Activated CD4-positive, alpha-beta memory T cell treated with anti-CD3 and anti-CD28 coated beads, Interleukin-2, amount 10 ng/mL, durations not matched to agents 7 days and 5 days (primary cell): Measurements from ENCODE around the gene RHOBTB3. TPM values are rescaled to one million over a fixed set of nuclear protein-coding genes. Genes with fewer than 3 reads are reported as not detected.
A peak's percentile ranks its signal among the peaks of the same experiment; 100 is the strongest.
"Not testable (repeated sequence)": the region's sequence is repeated elsewhere in the genome, so short reads cannot be mapped to it uniquely, and the experiment has no call there.

Experiments used
- CTCF ChIA-PET: fragments of 350-600 bp; sonication (Branson Sonifier 250); formaldehyde crosslinking; loops from one replicate; lab custom pipeline; 2021; ENCODE audit warnings: antibody characterized with exemption, inconsistent platforms; lab: Charles Lee
- POLR2A ChIA-PET: fragments of 350-600 bp; sonication (Branson Sonifier 250); formaldehyde crosslinking; loops from one replicate; lab custom pipeline; 2021; ENCODE audit warnings: antibody characterized with exemption; lab: Charles Lee
- DNase-seq: peaks from one replicate; pipeline ENCODE4 v3.0.0-alpha.2; 2020
- H3K27ac Mint-ChIP-seq: one replicate; pipeline ENCODE4 v1.8.0; 2021; ENCODE audit warnings: mild to moderate bottlenecking, mixed read lengths
- H3K27me3 Mint-ChIP-seq: one replicate; pipeline ENCODE4 v1.8.0; 2021; ENCODE audit warnings: mixed read lengths
- H3K36me3 Mint-ChIP-seq: one replicate; pipeline ENCODE4 v1.8.0; 2021; ENCODE audit warnings: low read depth, mixed read lengths
- H3K4me1 Mint-ChIP-seq: one replicate; pipeline ENCODE4 v1.8.0; 2021; ENCODE audit warnings: mixed read lengths
- H3K4me3 Mint-ChIP-seq: one replicate; pipeline ENCODE4 v1.8.0; 2021; ENCODE audit warnings: mild to moderate bottlenecking, mixed read lengths
- H3K9me3 Mint-ChIP-seq: one replicate; pipeline ENCODE4 v1.8.0; 2021; ENCODE audit warnings: mixed read lengths
- total RNA-seq, 2 experiments: library from RNA; stranded (reverse); gene quantifications; one replicate each; pipeline ENCODE4 v1.2.3, GENCODE V29; 2021

The RHOBTB3 gene
- total RNA-seq, 2 experiments from 2014 or later = 0.15 TPM; not detected in 1

- H3K4me1 Mint-ChIP-seq, CTCF ChIA-PET, H3K9me3 Mint-ChIP-seq, POLR2A ChIA-PET, H3K36me3 Mint-ChIP-seq, DNase-seq, H3K4me3 Mint-ChIP-seq, H3K27ac Mint-ChIP-seq: not testable (repeated sequence)
- H3K27me3 Mint-ChIP-seq = peaks cover 16% of the 10 kb centered on the region
These were observed 23.5 kb upstream of the RHOBTB3 start for GRCh38 chr5:95707534-95708188.

- Mint-ChIP-seq H3K9me3 (no peaks in the 10 kb centered on the region), H3K4me1 (peaks cover 6% of the 10 kb centered on the region), H3K4me3 (no peak overlapping the region), H3K27ac (no peak overlapping the region), H3K27me3 (peaks cover 14% of the 10 kb centered on the region), H3K36me3 (no peaks in the 10 kb centered on the region)
- DNase-seq = no peak
- POLR2A ChIA-PET = no interaction called here
- CTCF ChIA-PET = no interaction called here
These were observed 22.3 kb upstream of the RHOBTB3 start for GRCh38 chr5:95708876-95709275.

DNA sequence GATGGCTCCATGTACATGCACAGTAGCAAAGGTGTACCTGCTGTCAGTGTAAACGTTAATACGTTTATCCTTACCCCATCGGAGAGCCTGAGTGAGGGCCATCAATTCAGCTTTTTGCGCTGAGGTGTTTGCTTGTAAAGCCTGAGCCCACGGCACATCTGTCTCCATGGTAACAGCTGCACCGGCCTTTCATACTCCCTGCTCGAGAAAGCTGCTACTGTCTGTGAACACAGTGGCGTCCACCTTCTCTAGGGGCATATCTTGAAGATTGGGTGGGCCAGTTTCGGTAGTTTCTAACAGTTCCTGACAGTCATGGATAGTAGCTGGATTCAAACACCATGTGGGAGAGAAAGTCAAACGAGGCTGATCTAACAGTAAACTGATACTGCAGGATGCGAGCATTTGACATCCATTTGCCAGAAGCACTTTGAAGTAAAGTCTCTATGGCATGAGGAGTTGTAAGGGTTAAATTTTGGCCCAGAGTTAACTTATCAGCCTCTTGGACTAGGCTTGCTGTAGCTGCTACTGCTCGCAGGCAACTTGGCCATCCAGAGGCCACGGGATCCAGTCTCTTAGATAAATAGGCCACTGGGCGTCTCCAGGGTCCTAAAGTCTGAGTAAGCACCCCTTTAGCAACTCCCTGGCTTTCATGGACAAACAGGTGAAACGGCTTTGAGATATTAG, 21.0 kb upstream of the RHOBTB3 start:
- no peak for DNase-seq
- ChIA-PET CTCF (no interaction called here), POLR2A (no interaction called here)
- peaks cover 18% of the 10 kb centered on the region for H3K27me3 Mint-ChIP-seq
- H3K9me3 Mint-ChIP-seq = no peaks in the 10 kb centered on the region
- peaks cover 10% of the 10 kb centered on the region for H3K4me1 Mint-ChIP-seq
- no peaks in the 10 kb centered on the region for H3K36me3 Mint-ChIP-seq
- no peak overlapping the region for H3K27ac Mint-ChIP-seq
- no peak overlapping the region for H3K4me3 Mint-ChIP-seq

DNA sequence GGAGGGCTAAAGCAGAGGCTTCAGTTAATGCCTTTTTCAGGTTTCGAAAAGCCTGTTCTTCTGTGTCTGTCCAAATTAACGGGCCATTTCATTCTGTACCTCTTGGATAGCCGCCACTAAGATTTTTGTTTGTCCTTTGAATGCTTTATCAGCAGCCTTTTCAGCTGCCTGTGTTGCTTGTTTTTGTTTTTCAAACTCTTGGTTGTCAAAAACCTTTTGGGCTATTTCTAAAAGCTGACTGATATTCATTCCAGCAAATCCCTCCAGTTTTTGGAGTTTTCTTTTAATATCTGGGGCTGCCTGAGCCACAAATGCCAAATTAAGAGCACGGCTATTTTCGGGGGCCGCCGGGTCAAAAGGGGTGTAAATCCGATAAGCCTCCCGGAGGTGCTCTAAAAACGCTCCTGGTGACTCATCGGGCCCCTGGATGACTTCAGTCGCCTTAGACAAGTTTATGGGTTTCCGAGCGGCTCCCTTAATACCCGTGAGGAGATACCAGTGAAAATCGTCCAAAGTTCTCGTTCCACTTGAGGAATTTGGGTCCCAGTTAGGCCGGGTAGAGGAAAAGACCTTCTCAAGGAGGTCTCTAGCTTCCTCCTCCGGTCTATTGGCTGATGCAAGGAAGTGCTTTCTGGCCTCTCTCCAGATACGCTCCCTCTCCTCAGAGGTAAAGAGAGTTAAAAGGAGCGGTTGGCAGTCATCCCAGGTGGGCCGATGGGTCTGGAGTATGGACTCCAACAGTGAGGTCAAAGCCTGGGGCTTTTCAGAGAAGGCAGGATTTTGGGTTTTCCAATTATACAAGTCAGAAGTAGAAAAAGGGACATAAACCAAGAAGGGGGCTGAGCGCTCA, 20.3 kb upstream of the RHOBTB3 start:
- DNase-seq, CTCF ChIA-PET, H3K4me3 Mint-ChIP-seq, H3K9me3 Mint-ChIP-seq, H3K27ac Mint-ChIP-seq, POLR2A ChIA-PET, H3K36me3 Mint-ChIP-seq: not testable (repeated sequence)
- peaks cover 16% of the 10 kb centered on the region for H3K4me1 Mint-ChIP-seq
- peaks cover 19% of the 10 kb centered on the region for H3K27me3 Mint-ChIP-seq

GRCh38 chr5:95711501-95712346, 19.4 kb upstream of the RHOBTB3 start:
- Mint-ChIP-seq H3K36me3 (peaks cover 2% of the 10 kb centered on the region), H3K27me3 (peaks cover 24% of the 10 kb centered on the region), H3K9me3 (no peaks in the 10 kb centered on the region), H3K4me1 (peaks cover 22% of the 10 kb centered on the region), H3K4me3 (no peak overlapping the region), H3K27ac (no peak overlapping the region)
- ChIA-PET POLR2A (no interaction called here), CTCF (no interaction called here)
- no peak for DNase-seq

DNA sequence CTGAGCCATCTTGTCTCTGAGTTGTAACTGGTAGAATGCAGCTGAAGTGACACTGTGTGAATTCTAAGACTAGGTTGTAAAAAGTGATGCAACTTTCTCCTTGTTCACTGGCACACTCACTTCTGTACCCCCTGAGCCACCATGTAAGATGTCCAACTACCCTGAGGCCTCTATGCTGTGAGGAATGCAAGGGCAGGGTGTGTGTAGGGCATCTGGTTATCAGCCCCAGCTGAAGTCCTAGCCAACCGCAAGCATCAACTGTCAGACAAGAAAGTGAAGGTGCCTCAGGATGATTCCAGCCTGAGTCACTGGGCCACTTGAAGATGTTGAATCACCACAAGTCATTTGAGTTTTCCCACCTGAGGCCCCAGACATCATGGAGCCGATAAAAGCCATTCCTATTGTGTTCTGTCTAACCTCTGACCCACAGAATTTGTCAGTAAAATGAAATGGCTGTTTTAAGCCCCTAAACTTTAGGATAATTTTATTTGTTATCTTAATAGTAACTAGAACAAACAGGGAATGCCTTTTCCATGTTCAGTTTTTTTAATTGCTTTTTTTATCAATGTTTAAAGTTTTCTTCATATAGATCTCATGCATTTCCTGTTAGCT, 18.7 kb upstream of the RHOBTB3 start:
- POLR2A ChIA-PET = no interaction called here
- Mint-ChIP-seq H3K36me3 (peaks cover 2% of the 10 kb centered on the region), H3K9me3 (no peaks in the 10 kb centered on the region), H3K27me3 (peaks cover 20% of the 10 kb centered on the region), H3K27ac (no peak overlapping the region), H3K4me1 (peaks cover 22% of the 10 kb centered on the region), H3K4me3 (no peak overlapping the region)
- CTCF ChIA-PET = no interaction called here
- no peak for DNase-seq

- POLR2A ChIA-PET, H3K27ac Mint-ChIP-seq, H3K36me3 Mint-ChIP-seq, H3K9me3 Mint-ChIP-seq, CTCF ChIA-PET, DNase-seq, H3K4me3 Mint-ChIP-seq: not testable (repeated sequence)
- peaks cover 16% of the 10 kb centered on the region for H3K27me3 Mint-ChIP-seq
- H3K4me1 Mint-ChIP-seq = peaks cover 22% of the 10 kb centered on the region
These were observed 17.9 kb upstream of the RHOBTB3 start for GRCh38 chr5:95713246-95713645.

GRCh38 chr5:95713960-95714710, 17.0 kb upstream of the RHOBTB3 start:
- CTCF ChIA-PET = interaction anchor here (0.5 to 1.0 kb wide), 2 partner anchors 67 to 1430 kb away, joined by 3 read pairs; no protein-coding TSS in a partner anchor

GRCh38 chr5:95715799-95716461, 15.2 kb upstream of the RHOBTB3 start:
- Mint-ChIP-seq H3K36me3 (peaks cover 2% of the 10 kb centered on the region), H3K9me3 (no peaks in the 10 kb centered on the region), H3K4me1 (peaks cover 22% of the 10 kb centered on the region), H3K27ac (no peak overlapping the region), H3K4me3 (no peak overlapping the region), H3K27me3 (peaks cover 24% of the 10 kb centered on the region)
- no peak for DNase-seq
- POLR2A ChIA-PET = no interaction called here
- CTCF ChIA-PET = no interaction called here

More at GRCh38 chr5:95713960-95714710, 17.0 kb upstream of the RHOBTB3 start:
- POLR2A ChIA-PET = no interaction called here
- no peak for DNase-seq
- no peak overlapping the region for H3K27ac Mint-ChIP-seq
- peaks cover 22% of the 10 kb centered on the region for H3K4me1 Mint-ChIP-seq
- peaks cover 16% of the 10 kb centered on the region for H3K27me3 Mint-ChIP-seq
- peaks cover 2% of the 10 kb centered on the region for H3K36me3 Mint-ChIP-seq
- H3K9me3 Mint-ChIP-seq = no peaks in the 10 kb centered on the region
- no peak overlapping the region for H3K4me3 Mint-ChIP-seq

GRCh38 chr5:95717439-95717838, 13.7 kb upstream of the RHOBTB3 start:
- Mint-ChIP-seq H3K27ac (no peak overlapping the region), H3K27me3 (peaks cover 24% of the 10 kb centered on the region), H3K4me3 (no peak overlapping the region), H3K36me3 (peaks cover 2% of the 10 kb centered on the region), H3K4me1 (peaks cover 20% of the 10 kb centered on the region), H3K9me3 (no peaks in the 10 kb centered on the region)
- POLR2A ChIA-PET = interaction anchor here (0.6 to 1.2 kb wide), 2 partner anchors 117 to 126 kb away, joined by 3 read pairs; no protein-coding TSS in a partner anchor
- no peak for DNase-seq
- CTCF ChIA-PET = interaction anchor here (1.1 kb wide), 1 partner anchor 13 kb away, joined by 3 read pairs; the partner anchor contains the start of gene RHOBTB3

DNA sequence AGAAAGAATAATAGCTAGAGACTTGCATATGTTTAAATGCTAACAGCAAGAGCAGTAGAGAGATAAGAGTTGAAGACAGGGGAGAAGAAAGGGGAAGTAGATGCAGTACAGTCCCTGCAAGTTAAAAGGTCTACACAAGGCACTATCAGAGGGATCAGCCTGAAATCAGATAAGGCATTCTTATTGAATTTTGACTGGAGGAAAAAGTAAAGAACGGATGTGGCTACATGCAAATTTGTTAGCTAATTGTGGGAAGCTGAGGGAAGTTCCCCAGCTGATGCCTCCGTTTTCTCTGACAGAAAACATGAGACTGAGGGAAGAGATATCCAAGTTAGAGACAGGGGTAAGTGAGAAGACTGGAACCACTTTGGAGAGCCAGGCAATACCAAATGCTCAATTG, 12.9 kb upstream of the RHOBTB3 start:
- ChIA-PET POLR2A (interaction anchor here (1.2 kb wide), 1 partner anchor 116 kb away, joined by 3 read pairs; no protein-coding TSS in a partner anchor), CTCF (interaction anchor here (1.1 kb wide), 1 partner anchor 13 kb away, joined by 3 read pairs; the partner anchor contains the start of gene RHOBTB3)
- H3K4me1 Mint-ChIP-seq = peaks cover 19% of the 10 kb centered on the region
- H3K4me3 Mint-ChIP-seq = no peak overlapping the region
- DNase-seq = peak; percentile 24
- H3K27ac Mint-ChIP-seq = no peak overlapping the region
- peaks cover 24% of the 10 kb centered on the region for H3K27me3 Mint-ChIP-seq
- H3K9me3 Mint-ChIP-seq = no peaks in the 10 kb centered on the region
- H3K36me3 Mint-ChIP-seq = peaks cover 2% of the 10 kb centered on the region
